Sigmoid colon (tissue), 4 donors: ENCODE measurements around the gene BYSL.

Experiments used
- EP300 ChIP-seq, 4 donors: sonication (generic); formaldehyde crosslinking; IDR thresholded peaks; one replicate each; pipeline ENCODE4 v1.6.1; 2017; ENCODE audit warnings: antibody characterized with exemption in 4 of 4
- POLR2A ChIP-seq, 2 donors: fragments of 450-650 bp; IDR thresholded peaks; one replicate each; pipeline ENCODE4 v1.6.1; 2016; ENCODE audit warnings: antibody characterized with exemption in 2 of 2, mild to moderate bottlenecking in 2 of 2, moderate library complexity in 2 of 2
- POLR2AphosphoS5 ChIP-seq, 4 donors: sonication (generic); formaldehyde crosslinking; IDR thresholded peaks; one replicate each; pipeline ENCODE4 v1.6.1; 2017; ENCODE audit warnings: antibody characterized with exemption in 4 of 4
- TF ChIP-seq, protein P1 (sequence below), 4 experiments: fragments of 450-650 bp in 3 of 4; fragments of 200-600 bp in 1 of 4; IDR thresholded peaks; one replicate each; pipeline ENCODE4 v1.5.1; 2016 to 2019; ENCODE audit warnings: antibody characterized with exemption in 4 of 4, mild to moderate bottlenecking in 3 of 4, moderate library complexity in 2 of 4

GRCh38 chr6:41929924-41930323 is 8.6 kb downstream of the BYSL start:
- TF ChIP-seq, protein P1, sequence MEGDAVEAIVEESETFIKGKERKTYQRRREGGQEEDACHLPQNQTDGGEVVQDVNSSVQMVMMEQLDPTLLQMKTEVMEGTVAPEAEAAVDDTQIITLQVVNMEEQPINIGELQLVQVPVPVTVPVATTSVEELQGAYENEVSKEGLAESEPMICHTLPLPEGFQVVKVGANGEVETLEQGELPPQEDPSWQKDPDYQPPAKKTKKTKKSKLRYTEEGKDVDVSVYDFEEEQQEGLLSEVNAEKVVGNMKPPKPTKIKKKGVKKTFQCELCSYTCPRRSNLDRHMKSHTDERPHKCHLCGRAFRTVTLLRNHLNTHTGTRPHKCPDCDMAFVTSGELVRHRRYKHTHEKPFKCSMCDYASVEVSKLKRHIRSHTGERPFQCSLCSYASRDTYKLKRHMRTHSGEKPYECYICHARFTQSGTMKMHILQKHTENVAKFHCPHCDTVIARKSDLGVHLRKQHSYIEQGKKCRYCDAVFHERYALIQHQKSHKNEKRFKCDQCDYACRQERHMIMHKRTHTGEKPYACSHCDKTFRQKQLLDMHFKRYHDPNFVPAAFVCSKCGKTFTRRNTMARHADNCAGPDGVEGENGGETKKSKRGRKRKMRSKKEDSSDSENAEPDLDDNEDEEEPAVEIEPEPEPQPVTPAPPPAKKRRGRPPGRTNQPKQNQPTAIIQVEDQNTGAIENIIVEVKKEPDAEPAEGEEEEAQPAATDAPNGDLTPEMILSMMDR (IDR thresholded peaks at IDR 0.05) = no peak
- TF ChIP-seq EP300 (IDR thresholded peaks at IDR 0.05) (no peak), POLR2A (IDR thresholded peaks at IDR 0.05) (no peak), POLR2AphosphoS5 (IDR thresholded peaks at IDR 0.05) (no peak)
